H1 (cell line): ENCODE measurements around the gene SLC26A11. TPM values are rescaled to one million over a fixed set of nuclear protein-coding genes. Genes with fewer than 3 reads are reported as not detected.
A peak's percentile ranks its signal among the peaks of the same experiment; 100 is the strongest.

Experiments used
- CTCF ChIA-PET: fragments of 300-600 bp; sonication (Branson Sonifier 250); formaldehyde crosslinking; loops from one replicate; lab custom pipeline; 2021; ENCODE audit not compliant: partially characterized antibody; lab: Charles Lee
- POLR2A ChIA-PET: fragments of 300-600 bp; sonication (Branson Sonifier 250); formaldehyde crosslinking; loops from one replicate; lab custom pipeline; 2021; ENCODE audit warnings: inconsistent platforms; ENCODE audit not compliant: partially characterized antibody; lab: Charles Lee
- DNase-seq, 2 experiments: peaks; one replicate each; pipeline versions ENCODE4 v3.0.0 to v3.0.0-alpha.2; 2010 to 2022; ENCODE audit warnings: low spot score in 2 of 2, low read depth in 1 of 2, mixed read lengths in 1 of 2
- FAIRE-seq: peaks from 2 replicates; lab custom pipeline; 2011; peaks lifted over from hg19 to GRCh38; lab: Jason Lieb, UNC
- H2AFZ ChIP-seq: 2 replicates; pipeline ENCODE4 v1.8.1; 2012; ENCODE audit warnings: low read length, inconsistent platforms
- H2AK5ac ChIP-seq: 2 replicates; pipeline ENCODE4 v1.6.1; 2013; ENCODE audit warnings: low read depth, low read length
- H2BK120ac ChIP-seq: replicated peaks from 2 replicates; pipeline ENCODE3; 2013; ENCODE audit warnings: low read depth, low read length, inconsistent platforms
- H2BK12ac ChIP-seq: 2 replicates; pipeline ENCODE4 v1.6.1; 2013; ENCODE audit warnings: low read depth, low read length
- H2BK15ac ChIP-seq: 2 replicates; pipeline ENCODE4 v1.6.1; 2013; ENCODE audit warnings: low read length
- H2BK20ac ChIP-seq: 2 replicates; pipeline ENCODE4 v1.6.1; 2013; ENCODE audit warnings: low read length
- H2BK5ac ChIP-seq: 2 replicates; pipeline ENCODE4 v1.6.1; 2013; ENCODE audit warnings: low read depth, low read length
- H3K14ac ChIP-seq: 2 replicates; pipeline ENCODE4 v1.6.1; 2013; ENCODE audit warnings: inconsistent platforms; ENCODE audit not compliant: insufficient read length
- H3K18ac ChIP-seq: 2 replicates; pipeline ENCODE4 v1.6.1; 2013; ENCODE audit warnings: low read length; ENCODE audit errors: extremely low read depth
- H3K23ac ChIP-seq: 2 replicates; pipeline ENCODE4 v1.6.1; 2013; ENCODE audit warnings: inconsistent platforms; ENCODE audit not compliant: insufficient read length
- H3K23me2 ChIP-seq: 2 replicates; pipeline ENCODE4 v1.6.1; 2013; ENCODE audit warnings: low read depth, low read length
- H3K27ac ChIP-seq: 2 replicates; pipeline ENCODE4 v1.6.1; 2011; ENCODE audit warnings: low read depth, low read length, inconsistent platforms
- H3K27me3 ChIP-seq, 4 experiments: replicated peaks in 1 of 4; 1 replicate in 1 of 4; 2 replicates in 3 of 4; pipeline versions ENCODE4 v1.6.1 to v1.8.1; 2011 to 2013; ENCODE audit warnings: low read length in 3 of 4, mild to moderate bottlenecking in 3 of 4, inconsistent platforms in 2 of 4, mixed read lengths in 2 of 4, moderate library complexity in 1 of 4; ENCODE audit not compliant: control insufficient read depth in 3 of 4, insufficient read depth in 3 of 4; ENCODE audit errors: extremely low read depth in 1 of 4
- H3K36me3 ChIP-seq, 4 experiments: 2 replicates each; pipeline versions ENCODE4 v1.6.1 to v1.8.1; 2011 to 2013; ENCODE audit warnings: mild to moderate bottlenecking in 4 of 4, low read length in 3 of 4, moderate library complexity in 2 of 4, control low read depth in 1 of 4, inconsistent platforms in 1 of 4; ENCODE audit not compliant: insufficient read depth in 4 of 4, control insufficient read depth in 2 of 4
- H3K4ac ChIP-seq: replicated peaks from 2 replicates; pipeline ENCODE3; 2013; ENCODE audit warnings: low read length, low read depth, mixed read lengths, inconsistent platforms; ENCODE audit not compliant: insufficient read length
- H3K4me1 ChIP-seq, 4 experiments: replicated peaks in 1 of 4; 1 replicate in 1 of 4; 2 replicates in 3 of 4; pipeline versions ENCODE4 v1.6.1 to v1.8.1; 2011 to 2013; ENCODE audit warnings: low read length in 3 of 4, inconsistent platforms in 2 of 4, mixed read lengths in 1 of 4; ENCODE audit not compliant: insufficient read depth in 4 of 4, control insufficient read depth in 3 of 4
- H3K4me2 ChIP-seq, 2 experiments: 2 replicates each; pipeline versions ENCODE4 v1.6.1 to v1.8.1; 2011 to 2013; ENCODE audit warnings: low read depth in 2 of 2, low read length in 2 of 2, control low read depth in 1 of 2, inconsistent platforms in 1 of 2, mild to moderate bottlenecking in 1 of 2; ENCODE audit not compliant: insufficient read depth in 1 of 2
- H3K4me3 ChIP-seq, 4 experiments: fragments of 200-600, 300-600 bp in 1 of 4; sonication (generic), shearing (Covaris generic), sonication (Bioruptor Twin) in 1 of 4; 2 replicates each; pipeline versions ENCODE4 v1.5.1 to v1.8.1; 2011 to 2016; ENCODE audit warnings: low read length in 4 of 4, low read depth in 3 of 4, control low read depth in 2 of 4, inconsistent platforms in 2 of 4, mild to moderate bottlenecking in 2 of 4, mixed read lengths in 1 of 4, moderate library complexity in 1 of 4; ENCODE audit not compliant: insufficient read depth in 2 of 4; ENCODE audit errors: extremely low read depth in 1 of 4
- H3K56ac ChIP-seq: replicated peaks from 2 replicates; pipeline ENCODE3; 2013; ENCODE audit warnings: low read depth, mild to moderate bottlenecking, mixed read lengths, low read length, inconsistent platforms; ENCODE audit not compliant: insufficient read length
- H3K79me1 ChIP-seq: 2 replicates; pipeline ENCODE4 v1.6.1; 2013; ENCODE audit warnings: low read depth, low read length, control low read depth
- H3K79me2 ChIP-seq, 2 experiments: 2 replicates each; pipeline versions ENCODE4 v1.6.1 to v1.8.1; 2012 to 2013; ENCODE audit warnings: low read length in 2 of 2, mild to moderate bottlenecking in 2 of 2, inconsistent platforms in 1 of 2; ENCODE audit not compliant: insufficient read depth in 2 of 2, control insufficient read depth in 1 of 2
- H3K9ac ChIP-seq, 4 experiments: replicated peaks in 1 of 4; 1 replicate in 1 of 4; 2 replicates in 3 of 4; pipeline versions ENCODE4 v1.6.1 to v1.8.1; 2011 to 2013; ENCODE audit warnings: low read depth in 3 of 4, low read length in 3 of 4, control low read depth in 2 of 4, mild to moderate bottlenecking in 2 of 4, moderate library complexity in 2 of 4, inconsistent platforms in 1 of 4; ENCODE audit errors: extremely low read depth in 1 of 4
- H3K9me3 ChIP-seq, 2 experiments: 2 replicates each; pipeline versions ENCODE4 v1.6.1 to v1.8.1; 2012 to 2013; ENCODE audit warnings: mild to moderate bottlenecking in 2 of 2, moderate library complexity in 2 of 2, control low read depth in 1 of 2, inconsistent platforms in 1 of 2, low read depth in 1 of 2, low read length in 1 of 2, mixed read lengths in 1 of 2; ENCODE audit not compliant: insufficient read depth in 2 of 2
- H4K20me1 ChIP-seq, 2 experiments: replicated peaks in 1 of 2; 2 replicates each; pipeline versions ENCODE3 to v1.8.1; 2011 to 2013; ENCODE audit warnings: inconsistent platforms in 2 of 2, low read length in 2 of 2, mild to moderate bottlenecking in 1 of 2; ENCODE audit not compliant: insufficient read depth in 2 of 2, control insufficient read depth in 1 of 2
- H4K5ac ChIP-seq: 2 replicates; pipeline ENCODE4 v1.6.1; 2013; ENCODE audit warnings: low read length, low read depth, mixed read lengths, inconsistent platforms; ENCODE audit not compliant: insufficient read length
- H4K8ac ChIP-seq: 2 replicates; pipeline ENCODE4 v1.8.0; 2013; ENCODE audit warnings: mild to moderate bottlenecking, moderate library complexity, low read length, inconsistent platforms; ENCODE audit not compliant: insufficient read depth; ENCODE audit errors: extremely low read depth
- H4K91ac ChIP-seq: replicated peaks from 2 replicates; pipeline ENCODE3; 2013; ENCODE audit warnings: low read length, mixed read lengths, inconsistent platforms; ENCODE audit not compliant: insufficient read length
- BACH1 ChIP-seq: IDR thresholded peaks from 2 replicates; pipeline ENCODE4 v1.6.1; 2012; ENCODE audit warnings: low read length, improper control_type of control experiment
- CHD1 ChIP-seq: IDR thresholded peaks from 2 replicates; pipeline ENCODE4 v1.6.1; 2012; ENCODE audit warnings: low read depth, low read length, improper control_type of control experiment
- JUND ChIP-seq: IDR thresholded peaks from 2 replicates; pipeline ENCODE4 v1.6.1; 2011; ENCODE audit warnings: mild to moderate bottlenecking, improper control_type of control experiment, low read length
- RAD21 ChIP-seq, 2 experiments: IDR thresholded peaks in 1 of 2; conservative IDR thresholded peaks in 1 of 2; 2 replicates each; pipeline ENCODE4 v1.6.1; 2011; ENCODE audit warnings: low read depth in 2 of 2, low read length in 2 of 2, improper control_type of control experiment in 1 of 2, inconsistent platforms in 1 of 2, mild to moderate bottlenecking in 1 of 2, moderate library complexity in 1 of 2
- SIX5 ChIP-seq: IDR thresholded peaks from 2 replicates; pipeline ENCODE4 v1.6.1; 2011; ENCODE audit warnings: mild to moderate bottlenecking, low read depth, low read length
- SP2 ChIP-seq: IDR thresholded peaks from 2 replicates; pipeline ENCODE4 v1.6.1; 2012; ENCODE audit warnings: mild to moderate bottlenecking, low read length, inconsistent platforms
- TAF1 ChIP-seq: IDR thresholded peaks from 2 replicates; pipeline ENCODE4 v1.6.1; 2011; ENCODE audit warnings: mild to moderate bottlenecking, low read depth, low read length
- WGBS, 2 experiments: shearing (Covaris generic) in 1 of 2; methylation state at CpG; one replicate each; pipeline versions ENCODE4 v1.1.6 to v1.1.7; 2013 to 2015; ENCODE audit warnings: low lambda C conversion rate in 2 of 2, mixed read lengths in 2 of 2, inconsistent platforms in 1 of 2, low coverage in 1 of 2, missing lambda C conversion rate in 1 of 2; ENCODE audit not compliant: insufficient replicate concordance in 2 of 2, insufficient coverage in 1 of 2, insufficient read length in 1 of 2; ENCODE audit errors: extremely low coverage in 1 of 2, missing lambda C conversion rate in 1 of 2; 5-methylcytosine and 5-hydroxymethylcytosine counted together
- polyA plus RNA-seq, 7 experiments: library from polyadenylated mRNA; depleted of rRNA in 3 of 7; stranded (reverse) in 5 of 7; unstranded in 2 of 7; fragments of >200 nt in 5 of 7; fragments of 200-250 nt in 2 of 7; gene quantifications; 1 replicate in 5 of 7; 2 replicates in 1 of 7; 4 replicates in 1 of 7; pipeline versions ENCODE4 v1.2.1 to v1.2.3, GENCODE V29; 2011 to 2013; ENCODE audit warnings: missing spikeins in 2 of 7, mixed read lengths in 2 of 7
- total RNA-seq: library from RNA; stranded (reverse); fragmentation: NEBNext Ultra II Directional; extraction: Animal tissue kit (Norgen Biotek cat#: 25700); gene quantifications from 2 replicates; pipeline ENCODE4 v1.2.1, GENCODE V29; 2021
- TF ChIP-seq, protein P1 (sequence below): IDR thresholded peaks from 2 replicates; pipeline ENCODE4 v1.6.1; 2011; ENCODE audit warnings: low read length, improper control_type of control experiment
- TF ChIP-seq, protein P2 (sequence below): IDR thresholded peaks from 2 replicates; pipeline ENCODE4 v1.6.1; 2012; ENCODE audit warnings: inconsistent platforms

Gene SLC26A11
- total and polyA plus RNA-seq, 2 of the 8 experiments (the other 6 are each of a cell fraction or from before 2014, with no cell fraction given) = 15.5 to 25.9 TPM

DNA sequence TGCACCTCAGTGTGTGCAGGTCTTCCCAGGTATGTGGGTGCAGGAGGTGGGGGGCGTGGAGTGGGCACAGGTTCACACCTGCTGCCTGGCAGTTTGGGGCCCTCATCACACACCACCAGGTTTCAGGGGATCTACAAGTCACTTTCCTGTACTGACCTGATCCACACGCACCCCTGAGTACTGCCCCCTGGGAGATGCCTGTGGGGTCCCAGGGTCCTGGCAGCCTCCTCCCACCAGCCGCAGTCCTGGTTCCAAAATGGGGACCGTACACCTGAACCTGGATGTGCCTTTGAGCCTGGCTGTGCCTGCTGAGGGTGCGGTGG, 66.4 kb downstream of the SLC26A11 start:
- Histone ChIP-seq H2BK5ac (no peak overlapping the region), H4K5ac (no peak overlapping the region), H3K27me3 (no peaks in the 10 kb centered on the region), H3K36me3 (peaks cover 5 to 25% (median 16%) of the 10 kb centered on the region in 4 experiments; a peak in 7 of 8 replicates), H4K91ac (no peak overlapping the region), H2AK5ac (no peak overlapping the region), H3K56ac (no peak overlapping the region), H3K79me1 (0 out of 2 replicates have a peak, but pooled peaks cover 3% of the 10 kb centered on the region), H2BK12ac (no peak overlapping the region), H3K4me2 (no peak overlapping the region), H3K18ac (no peak overlapping the region), H2BK20ac (no peak overlapping the region), H3K4me3 (no peak overlapping the region), H3K27ac (no peak overlapping the region), H3K4ac (no peak overlapping the region), H3K9ac (no peak overlapping the region), H3K23me2 (no peaks in the 10 kb centered on the region), H2BK120ac (no peak overlapping the region), H3K14ac (no peak overlapping the region), H3K9me3 (no peaks in the 10 kb centered on the region), H4K20me1 (peaks cover 0 to 10% of the 10 kb centered on the region in 2 experiments), H2BK15ac (no peak overlapping the region), H3K23ac (no peak overlapping the region), H4K8ac (peak overlapping the region; percentile 59; the same call in 1 of the 2 replicates), H3K79me2 (no peaks in the 10 kb centered on the region), H3K4me1 (peaks cover 0 to 3% (median under 1%) of the 10 kb centered on the region in 4 experiments; a peak in 2 of 7 replicates), H2AFZ (no peak overlapping the region)
- FAIRE-seq (no peak), DNase-seq (no peak)
- ChIA-PET POLR2A (interaction anchor here (0.6 to 1.9 kb wide), 4 partner anchors 11 to 90 kb away, joined by 3 to 5 read pairs (median 4); no protein-coding TSS in a partner anchor), CTCF (interaction anchor here (1.0 to 3.6 kb wide), 3 partner anchors 8 to 90 kb away, joined by 6 to 23 read pairs (median 7); no protein-coding TSS in a partner anchor)
- 90% methylated on average over 5 of the region's 5 CpGs; no CpG with 5 or more reads in 1 of the 2 experiments for WGBS, 2 experiments
- TF ChIP-seq, protein P1, sequence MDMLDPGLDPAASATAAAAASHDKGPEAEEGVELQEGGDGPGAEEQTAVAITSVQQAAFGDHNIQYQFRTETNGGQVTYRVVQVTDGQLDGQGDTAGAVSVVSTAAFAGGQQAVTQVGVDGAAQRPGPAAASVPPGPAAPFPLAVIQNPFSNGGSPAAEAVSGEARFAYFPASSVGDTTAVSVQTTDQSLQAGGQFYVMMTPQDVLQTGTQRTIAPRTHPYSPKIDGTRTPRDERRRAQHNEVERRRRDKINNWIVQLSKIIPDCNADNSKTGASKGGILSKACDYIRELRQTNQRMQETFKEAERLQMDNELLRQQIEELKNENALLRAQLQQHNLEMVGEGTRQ = no peak
- TF ChIP-seq JUND (no peak), RAD21 (IDR thresholded peaks at IDR 0.05 in 1 of 2, conservative IDR thresholded peaks at IDR 0.05 in 1 of 2; ENCODE audit: low read depth in 2 of 2, low read length in 2 of 2) (no peak), SP2 (no peak), CHD1 (no peak), SIX5 (no peak), TAF1 (no peak), BACH1 (no peak)
- TF ChIP-seq, protein P2, sequence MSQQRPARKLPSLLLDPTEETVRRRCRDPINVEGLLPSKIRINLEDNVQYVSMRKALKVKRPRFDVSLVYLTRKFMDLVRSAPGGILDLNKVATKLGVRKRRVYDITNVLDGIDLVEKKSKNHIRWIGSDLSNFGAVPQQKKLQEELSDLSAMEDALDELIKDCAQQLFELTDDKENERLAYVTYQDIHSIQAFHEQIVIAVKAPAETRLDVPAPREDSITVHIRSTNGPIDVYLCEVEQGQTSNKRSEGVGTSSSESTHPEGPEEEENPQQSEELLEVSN = no peak
